ENCODE data around the gene PCDHA12.
"Not testable (repeated sequence)": the region's sequence is repeated elsewhere in the genome, so short reads cannot be mapped to it uniquely, and the experiment has no call there.

- TF ChIP-seq, protein P1, sequence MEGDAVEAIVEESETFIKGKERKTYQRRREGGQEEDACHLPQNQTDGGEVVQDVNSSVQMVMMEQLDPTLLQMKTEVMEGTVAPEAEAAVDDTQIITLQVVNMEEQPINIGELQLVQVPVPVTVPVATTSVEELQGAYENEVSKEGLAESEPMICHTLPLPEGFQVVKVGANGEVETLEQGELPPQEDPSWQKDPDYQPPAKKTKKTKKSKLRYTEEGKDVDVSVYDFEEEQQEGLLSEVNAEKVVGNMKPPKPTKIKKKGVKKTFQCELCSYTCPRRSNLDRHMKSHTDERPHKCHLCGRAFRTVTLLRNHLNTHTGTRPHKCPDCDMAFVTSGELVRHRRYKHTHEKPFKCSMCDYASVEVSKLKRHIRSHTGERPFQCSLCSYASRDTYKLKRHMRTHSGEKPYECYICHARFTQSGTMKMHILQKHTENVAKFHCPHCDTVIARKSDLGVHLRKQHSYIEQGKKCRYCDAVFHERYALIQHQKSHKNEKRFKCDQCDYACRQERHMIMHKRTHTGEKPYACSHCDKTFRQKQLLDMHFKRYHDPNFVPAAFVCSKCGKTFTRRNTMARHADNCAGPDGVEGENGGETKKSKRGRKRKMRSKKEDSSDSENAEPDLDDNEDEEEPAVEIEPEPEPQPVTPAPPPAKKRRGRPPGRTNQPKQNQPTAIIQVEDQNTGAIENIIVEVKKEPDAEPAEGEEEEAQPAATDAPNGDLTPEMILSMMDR (IDR thresholded peaks at IDR 0.05; ENCODE audit: low read depth, low read length): not testable (repeated sequence)
- TF ChIP-seq EZH2phosphoT487 (IDR thresholded peaks at IDR 0.05; ENCODE audit: low read depth): not testable (repeated sequence)
Observed at GRCh38 chr5:140834439-140835008, 40.6 kb upstream of the PCDHA12 start.
